Transverse colon (tissue), 4 donors: ENCODE results near the gene IRX3.

ENCODE experiments used
- CTCF ChIP-seq, 5 experiments: fragments of 200-600 bp in 3 of 5; fragments of 450-650 bp in 2 of 5; sonication (generic) in 3 of 5; IDR thresholded peaks; 1 replicate in 2 of 5; 2 replicates in 3 of 5; pipeline ENCODE4 v1.5.1; 2016 to 2017; ENCODE audit warnings: antibody characterized with exemption in 5 of 5, inconsistent platforms in 3 of 5, mild to moderate bottlenecking in 2 of 5, moderate library complexity in 1 of 5
- POLR2A ChIP-seq: fragments of 450-650 bp; IDR thresholded peaks from one replicate; pipeline ENCODE4 v1.6.1; 2016; ENCODE audit warnings: antibody characterized with exemption, mild to moderate bottlenecking, moderate library complexity
- POLR2AphosphoS5 ChIP-seq, 3 donors: sonication (generic); formaldehyde crosslinking; IDR thresholded peaks; one replicate each; pipeline ENCODE4 v1.6.1; 2016; ENCODE audit warnings: antibody characterized with exemption in 3 of 3

- no peak for TF ChIP-seq CTCF (IDR thresholded peaks at IDR 0.05)
- no peak for TF ChIP-seq POLR2A
- no peak for TF ChIP-seq POLR2AphosphoS5 (IDR thresholded peaks at IDR 0.05)
Measured at GRCh38 chr16:54273566-54273965, 13.0 kb downstream of the IRX3 start.
